Keratinocyte (primary cell): ENCODE measurements around the gene MUC13.

Experiments used
- CTCF ChIP-seq, 3 experiments: IDR thresholded peaks in 1 of 3; conservative IDR thresholded peaks in 1 of 3; optimal IDR thresholded peaks in 1 of 3; 2 replicates in 2 of 3; 3 replicates in 1 of 3; pipeline versions ENCODE3 to v1.5.1; 2011; ENCODE audit warnings: low read length in 3 of 3, mild to moderate bottlenecking in 3 of 3, moderate library complexity in 2 of 3, control low read depth in 1 of 3, inconsistent platforms in 1 of 3; ENCODE audit not compliant: insufficient read depth in 2 of 3; ENCODE audit errors: extremely low read depth in 1 of 3
- EZH2 ChIP-seq: IDR thresholded peaks from one replicate; pipeline ENCODE4 v1.6.1; 2012; ENCODE audit warnings: inconsistent platforms, mild to moderate bottlenecking, low read length, moderate library complexity

- no peak for TF ChIP-seq CTCF (optimal IDR thresholded peaks at IDR 0.05 in 1 of 3, IDR thresholded peaks at IDR 0.05 in 1 of 3, conservative IDR thresholded peaks at IDR 0.05 in 1 of 3; ENCODE audit: extremely low read depth in 1 of 3, insufficient read depth in 2 of 3, low read length in 3 of 3)
- TF ChIP-seq EZH2: no peak
Measured at GRCh38 chr3:124967964-124968363, 33.4 kb upstream of the MUC13 start.
